DMS79 (cell line): ENCODE results near the gene ENAH.
"Not testable (repeated sequence)": the region's sequence is repeated elsewhere in the genome, so short reads cannot be mapped to it uniquely, and the experiment has no call there.

Experiments
- DNase-seq: peaks from one replicate; lab custom pipeline; 2025; lab: John Stamatoyannopoulos, UW

Gene ENAH

DNA sequence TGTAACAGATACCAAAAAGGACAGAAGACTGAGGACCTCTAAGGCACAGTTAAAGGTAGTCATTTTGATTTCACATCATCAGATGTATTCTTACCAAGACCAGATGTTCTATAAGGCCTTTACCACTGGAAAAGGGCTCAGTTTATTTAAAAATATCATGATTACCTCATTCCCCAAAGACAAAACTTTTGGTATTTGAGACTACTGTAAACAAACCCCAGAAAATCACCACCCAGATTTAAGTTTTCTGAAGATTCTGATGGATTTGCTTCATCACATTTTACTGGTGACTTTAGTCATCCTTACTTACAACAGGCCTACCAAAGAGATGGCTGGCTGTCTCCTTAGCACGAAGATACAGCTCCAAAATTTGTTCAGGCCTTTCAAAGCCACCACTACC is 8.3 kb downstream of the ENAH start:
- no peak for DNase-seq

DNA sequence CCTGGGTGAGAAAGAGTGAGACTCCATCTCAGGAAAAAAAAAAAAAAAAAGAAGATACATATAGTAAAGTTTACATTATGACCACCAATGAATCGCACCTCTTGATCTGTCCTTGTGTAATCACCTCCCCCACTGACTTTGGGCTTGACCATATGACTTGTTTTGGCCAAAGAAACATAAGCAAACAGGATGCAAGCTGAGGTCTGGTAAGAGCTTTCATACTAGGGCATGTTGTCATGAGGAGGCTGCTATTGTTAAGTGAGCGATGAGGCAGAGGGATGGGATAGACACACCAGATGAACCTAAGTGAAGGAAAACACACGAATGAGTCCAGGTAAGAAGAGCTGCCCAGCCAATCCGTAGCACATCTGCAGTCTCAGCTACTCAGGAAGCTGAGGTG is 10.7 kb downstream of the ENAH start:
- DNase-seq = no peak

- DNase-seq = no peak
Measured at GRCh38 chr1:225638853-225639252, 14.1 kb downstream of the ENAH start.

- no peak for DNase-seq
Measured at GRCh38 chr1:225637651-225638199, 15.2 kb downstream of the ENAH start.

DNA sequence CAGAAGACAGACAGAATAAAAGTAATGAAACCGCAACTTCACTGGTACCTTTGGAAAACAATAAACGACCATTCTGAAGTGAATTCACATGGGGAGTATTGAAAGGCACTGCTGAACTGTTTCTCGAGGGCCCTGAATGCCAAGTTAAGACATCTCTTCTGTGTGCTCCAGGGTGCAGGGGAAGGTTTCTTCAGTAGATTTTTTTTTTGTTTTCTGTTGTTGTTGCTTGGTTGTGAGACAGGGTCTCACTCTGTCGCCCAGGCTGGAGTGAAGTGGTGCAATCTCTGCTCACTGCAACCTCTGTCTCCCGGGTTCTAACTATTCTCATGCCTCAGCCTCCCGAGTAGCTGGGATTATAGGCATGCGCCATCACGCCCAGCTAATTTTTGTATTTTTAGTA is 15.9 kb downstream of the ENAH start:
- not testable (repeated sequence) for DNase-seq

- DNase-seq = no peak
Measured at GRCh38 chr1:225635649-225636048, 17.3 kb downstream of the ENAH start.

GRCh38 chr1:225632836-225633235 is 20.1 kb downstream of the ENAH start:
- not testable (repeated sequence) for DNase-seq

- DNase-seq = no peak
Measured at GRCh38 chr1:225631021-225631663, 21.8 kb downstream of the ENAH start.

GRCh38 chr1:225629483-225629882 is 23.4 kb downstream of the ENAH start:
- no peak for DNase-seq

DNA sequence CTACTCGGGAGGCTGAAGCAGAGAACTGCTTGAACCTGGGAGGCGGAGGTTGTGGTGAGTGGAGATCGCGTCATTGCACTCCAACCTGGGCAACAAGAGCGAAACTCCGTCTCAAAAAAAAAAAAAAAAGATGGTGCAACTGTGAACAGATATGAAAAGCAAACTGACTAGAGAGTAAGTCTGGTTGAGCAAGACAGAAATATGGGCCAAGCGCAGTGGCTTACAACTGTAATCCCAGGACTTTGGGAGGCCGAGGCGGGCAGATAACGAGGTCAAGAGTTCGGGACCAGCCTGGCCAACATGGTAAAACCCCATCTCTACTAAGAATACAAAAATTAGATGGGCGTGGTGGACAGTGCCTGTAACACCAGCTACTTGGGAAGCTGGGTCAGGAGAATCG is 24.1 kb downstream of the ENAH start:
- not testable (repeated sequence) for DNase-seq

DNA sequence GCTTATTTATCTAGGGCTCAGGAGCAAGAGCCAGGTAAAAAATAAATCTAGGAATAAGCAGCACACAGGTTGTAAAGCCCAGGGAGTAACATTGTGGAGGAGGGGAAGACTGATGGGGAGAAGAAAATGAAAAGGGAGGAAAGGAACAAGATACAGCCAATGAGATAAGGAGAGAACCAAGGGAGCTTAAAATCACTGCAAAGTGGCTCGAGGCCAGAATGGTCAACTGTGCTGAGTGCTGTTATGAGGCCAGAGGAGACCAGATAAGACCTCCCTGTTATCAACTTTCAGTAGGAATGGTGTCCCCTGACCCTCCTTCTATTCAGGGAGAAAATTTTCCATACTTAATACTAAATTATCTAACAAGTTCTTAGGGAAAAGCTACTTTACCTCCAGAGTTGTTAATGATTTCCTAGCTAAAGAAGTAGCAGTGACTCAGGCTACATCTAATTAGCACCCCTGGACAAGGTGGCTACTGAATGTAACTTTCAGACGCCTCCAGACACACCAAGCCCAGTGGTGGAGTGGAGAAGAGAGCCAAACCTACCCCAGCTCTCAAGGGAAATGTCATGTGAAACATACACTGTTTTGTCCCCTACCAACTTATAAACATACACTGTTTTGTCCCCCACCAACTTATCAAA is 25.5 kb downstream of the ENAH start:
- no peak for DNase-seq

DNA sequence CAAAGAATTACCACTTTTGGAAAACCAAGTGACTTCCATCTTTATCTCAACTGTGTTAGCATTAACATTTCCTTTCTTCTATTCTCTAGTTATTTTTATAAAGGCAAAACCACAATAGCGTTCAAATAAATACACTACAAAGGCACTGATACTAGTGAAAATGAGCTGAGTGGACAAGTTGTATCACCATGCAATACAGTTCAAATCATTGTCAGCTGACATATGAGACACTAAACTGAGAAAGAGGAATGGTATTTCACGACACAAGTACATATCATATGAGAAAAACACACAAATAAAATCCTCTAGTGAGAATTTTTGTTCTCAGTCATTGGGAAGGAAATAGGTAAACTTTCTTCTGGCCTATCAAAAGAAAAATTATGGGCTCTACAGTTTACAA is 26.2 kb downstream of the ENAH start:
- no peak for DNase-seq

DNA sequence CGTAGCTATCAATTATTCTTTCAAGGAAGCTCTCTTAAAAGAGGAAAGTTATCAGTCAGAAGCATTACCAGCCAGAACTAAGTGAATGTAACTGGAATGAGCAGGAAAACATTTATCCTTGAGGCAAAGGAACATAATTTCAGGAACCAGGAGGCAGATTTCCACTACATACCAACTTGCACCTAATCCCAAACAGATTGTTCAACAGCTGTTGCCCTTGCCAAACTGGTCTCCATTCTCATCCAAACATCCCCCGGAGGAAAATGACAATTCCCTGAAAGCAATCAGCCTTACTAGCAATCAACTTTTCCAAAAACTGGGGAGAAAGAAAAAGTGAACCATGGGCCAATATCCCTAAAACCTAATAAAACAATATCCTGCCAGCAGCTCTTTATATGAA is 35.0 kb downstream of the ENAH start:
- DNase-seq = no peak

DNA sequence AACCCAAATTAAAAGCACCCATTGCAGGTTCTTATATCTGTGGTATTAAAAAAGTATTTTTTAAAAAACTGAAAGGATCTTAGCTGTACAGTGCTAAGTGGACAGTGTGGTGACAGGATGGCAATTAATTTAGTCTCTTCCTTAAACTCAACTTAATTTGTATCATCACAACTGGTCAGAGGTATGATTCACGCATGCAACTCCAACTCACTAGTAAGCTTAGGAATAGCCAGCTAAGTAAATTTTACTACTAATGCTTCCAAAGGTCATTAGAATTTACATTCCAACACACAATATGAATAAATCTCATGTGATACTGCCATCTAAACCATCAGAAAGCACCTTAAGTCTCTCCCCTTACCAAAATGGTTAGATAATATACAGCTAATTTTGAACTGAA is 35.4 kb downstream of the ENAH start:
- no peak for DNase-seq

- DNase-seq = not testable (repeated sequence)
Measured at GRCh38 chr1:225615403-225615790, 37.5 kb downstream of the ENAH start.

DNA sequence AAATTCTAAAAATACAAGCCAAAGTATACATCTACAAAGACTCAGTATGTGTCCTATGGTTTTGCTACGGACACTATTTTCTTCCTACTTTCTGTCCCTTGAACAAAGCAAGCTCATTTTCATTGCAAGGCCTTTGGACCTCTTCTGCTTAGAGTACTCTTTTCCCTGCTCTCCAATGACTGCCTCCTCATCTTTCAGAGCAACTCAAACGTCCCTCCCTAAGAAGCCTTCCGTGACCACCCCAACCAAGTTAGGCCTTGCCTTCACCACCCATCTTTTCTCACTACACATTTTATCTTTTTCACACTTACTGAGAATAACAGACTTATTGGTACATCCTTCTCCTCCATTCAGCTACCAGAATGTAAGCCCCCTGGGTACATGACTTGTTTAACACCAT is 39.9 kb downstream of the ENAH start:
- no peak for DNase-seq

- DNase-seq = no peak
Measured at GRCh38 chr1:225612287-225612686, 40.6 kb downstream of the ENAH start.

DNA sequence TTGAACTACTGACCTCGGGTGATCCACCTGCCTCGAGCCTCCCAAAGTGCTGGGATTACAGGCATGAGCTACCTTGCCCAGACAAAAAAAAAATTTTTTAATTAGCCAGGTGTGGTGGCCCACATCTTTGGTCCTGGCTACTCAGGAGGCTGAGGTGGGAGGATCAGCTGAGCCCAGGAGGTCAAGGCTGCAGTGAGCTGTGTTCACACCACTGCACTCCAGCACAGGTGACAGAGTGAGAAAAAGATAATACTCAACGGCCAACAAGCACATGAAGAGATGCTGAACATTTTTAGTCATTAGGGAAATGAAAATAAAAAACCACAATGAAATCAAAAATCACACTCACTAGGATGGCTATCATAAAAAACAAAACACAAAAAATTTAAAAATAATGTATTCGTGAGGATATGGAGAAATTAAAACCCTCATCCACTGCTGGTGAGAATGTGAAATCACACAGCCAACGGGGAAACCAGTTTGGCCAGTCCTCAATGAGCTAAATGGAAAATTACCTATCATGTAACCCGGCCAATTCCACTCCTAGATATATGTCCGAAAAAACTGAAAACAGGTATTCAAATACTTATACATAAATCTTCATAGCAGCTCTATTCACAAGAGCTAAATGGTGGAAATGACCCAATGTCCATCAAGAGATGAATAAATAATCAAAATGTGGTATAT is 41.2 kb downstream of the ENAH start:
- DNase-seq = no peak

GRCh38 chr1:225610539-225610938 is 42.4 kb downstream of the ENAH start:
- no peak for DNase-seq

- DNase-seq = no peak
Measured at GRCh38 chr1:225608014-225608796, 44.7 kb downstream of the ENAH start.

DNA sequence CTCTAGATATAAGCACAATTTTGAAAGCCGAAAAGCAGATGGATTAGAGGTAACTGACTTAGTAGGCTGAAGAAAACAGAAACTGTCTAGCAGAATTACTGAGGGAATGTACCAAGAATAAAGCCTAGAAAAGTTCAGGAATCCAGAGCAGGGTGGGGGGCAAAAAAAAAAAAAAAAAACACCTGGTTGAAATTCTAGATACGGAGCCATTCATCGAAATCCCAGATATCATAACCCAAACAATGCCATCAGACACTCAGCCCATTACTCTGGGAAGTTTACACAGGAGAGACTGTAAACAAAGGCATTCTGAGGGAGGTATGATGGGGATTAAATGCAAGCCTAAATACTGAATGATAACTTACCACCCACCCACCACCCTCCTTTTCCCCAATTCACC is 45.6 kb downstream of the ENAH start:
- no peak for DNase-seq
